Lower leg skin (tissue), 3 donors: ENCODE results near the gene MSH3.

Source experiments
- POLR2A ChIP-seq, 2 donors: fragments of 450-650 bp; IDR thresholded peaks; one replicate each; pipeline ENCODE4 v1.6.1; 2016 to 2017; ENCODE audit warnings: antibody characterized with exemption in 2 of 2, mild to moderate bottlenecking in 1 of 2, moderate library complexity in 1 of 2
- TF ChIP-seq, protein P1 (sequence below), 3 donors: fragments of 450-650 bp; IDR thresholded peaks; one replicate each; pipeline ENCODE4 v1.5.1; 2016; ENCODE audit warnings: antibody characterized with exemption in 3 of 3, mild to moderate bottlenecking in 3 of 3, moderate library complexity in 2 of 3

DNA sequence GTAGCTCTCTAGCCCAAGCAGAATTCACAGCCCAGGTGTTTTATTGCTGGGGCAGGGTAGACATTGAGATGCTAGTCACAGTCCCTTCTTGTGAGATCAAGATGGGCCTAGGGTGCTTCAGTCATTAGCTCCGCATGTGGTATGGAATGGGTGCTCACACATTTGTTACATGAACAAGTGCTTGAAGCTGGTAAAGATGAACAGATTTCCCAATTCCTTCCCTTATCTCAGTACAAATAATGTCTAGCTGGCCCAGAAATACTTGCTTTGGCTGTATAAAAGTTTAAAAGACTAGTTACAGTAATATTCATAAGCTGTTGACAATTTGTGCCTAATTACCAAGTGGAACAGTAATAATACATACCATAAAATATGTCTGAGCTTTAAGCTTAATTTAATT lies 143.7 kb downstream of the MSH3 start:
- TF ChIP-seq, protein P1, sequence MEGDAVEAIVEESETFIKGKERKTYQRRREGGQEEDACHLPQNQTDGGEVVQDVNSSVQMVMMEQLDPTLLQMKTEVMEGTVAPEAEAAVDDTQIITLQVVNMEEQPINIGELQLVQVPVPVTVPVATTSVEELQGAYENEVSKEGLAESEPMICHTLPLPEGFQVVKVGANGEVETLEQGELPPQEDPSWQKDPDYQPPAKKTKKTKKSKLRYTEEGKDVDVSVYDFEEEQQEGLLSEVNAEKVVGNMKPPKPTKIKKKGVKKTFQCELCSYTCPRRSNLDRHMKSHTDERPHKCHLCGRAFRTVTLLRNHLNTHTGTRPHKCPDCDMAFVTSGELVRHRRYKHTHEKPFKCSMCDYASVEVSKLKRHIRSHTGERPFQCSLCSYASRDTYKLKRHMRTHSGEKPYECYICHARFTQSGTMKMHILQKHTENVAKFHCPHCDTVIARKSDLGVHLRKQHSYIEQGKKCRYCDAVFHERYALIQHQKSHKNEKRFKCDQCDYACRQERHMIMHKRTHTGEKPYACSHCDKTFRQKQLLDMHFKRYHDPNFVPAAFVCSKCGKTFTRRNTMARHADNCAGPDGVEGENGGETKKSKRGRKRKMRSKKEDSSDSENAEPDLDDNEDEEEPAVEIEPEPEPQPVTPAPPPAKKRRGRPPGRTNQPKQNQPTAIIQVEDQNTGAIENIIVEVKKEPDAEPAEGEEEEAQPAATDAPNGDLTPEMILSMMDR (IDR thresholded peaks at IDR 0.05), result no peak
- no peak for TF ChIP-seq POLR2A (IDR thresholded peaks at IDR 0.05)
